HG03280 (cell line): ENCODE results near the gene EIF4H.
A peak's percentile ranks its signal among the peaks of the same experiment; 100 is the strongest.
"Not testable (repeated sequence)": the region's sequence is repeated elsewhere in the genome, so short reads cannot be mapped to it uniquely, and the experiment has no call there.

ENCODE experiments used
- ATAC-seq: cut with Tn5 transposase; IDR thresholded peaks from one replicate; pipeline ENCODE4 v1.9.1; 2021; ENCODE audit warnings: mild to moderate bottlenecking, moderate library complexity; ENCODE audit not compliant: unreplicated experiment

The EIF4H gene

GRCh38 chr7:74223711-74224510, 49.8 kb downstream of the EIF4H start:
- ATAC-seq: no peak

- no peak for ATAC-seq
Observed at GRCh38 chr7:74224511-74224832, 50.3 kb downstream of the EIF4H start.

GRCh38 chr7:74224907-74225306, 50.8 kb downstream of the EIF4H start:
- not testable (repeated sequence) for ATAC-seq

- no peak for ATAC-seq
Observed at GRCh38 chr7:74225400-74225799, 51.2 kb downstream of the EIF4H start.

DNA sequence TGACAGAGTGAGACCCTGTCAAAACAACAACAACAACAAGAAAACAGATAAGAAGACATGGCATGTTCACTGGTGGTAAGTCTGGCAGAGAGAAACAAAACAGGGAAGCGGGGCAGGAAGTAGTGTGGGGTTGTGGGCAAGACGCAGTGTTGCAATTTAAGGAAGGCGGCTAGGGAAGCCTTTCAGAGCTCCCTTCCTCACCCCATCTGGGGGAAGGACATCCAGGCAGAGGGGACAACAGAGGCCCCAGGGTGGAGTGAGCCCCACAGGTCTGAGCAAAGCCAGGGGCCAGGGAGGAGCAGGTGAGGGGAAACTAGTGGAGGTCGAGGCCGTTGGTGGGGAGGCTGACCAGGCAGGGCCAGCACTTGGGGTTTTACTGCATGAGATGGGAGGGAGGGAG, 52.5 kb downstream of the EIF4H start:
- no peak for ATAC-seq

DNA sequence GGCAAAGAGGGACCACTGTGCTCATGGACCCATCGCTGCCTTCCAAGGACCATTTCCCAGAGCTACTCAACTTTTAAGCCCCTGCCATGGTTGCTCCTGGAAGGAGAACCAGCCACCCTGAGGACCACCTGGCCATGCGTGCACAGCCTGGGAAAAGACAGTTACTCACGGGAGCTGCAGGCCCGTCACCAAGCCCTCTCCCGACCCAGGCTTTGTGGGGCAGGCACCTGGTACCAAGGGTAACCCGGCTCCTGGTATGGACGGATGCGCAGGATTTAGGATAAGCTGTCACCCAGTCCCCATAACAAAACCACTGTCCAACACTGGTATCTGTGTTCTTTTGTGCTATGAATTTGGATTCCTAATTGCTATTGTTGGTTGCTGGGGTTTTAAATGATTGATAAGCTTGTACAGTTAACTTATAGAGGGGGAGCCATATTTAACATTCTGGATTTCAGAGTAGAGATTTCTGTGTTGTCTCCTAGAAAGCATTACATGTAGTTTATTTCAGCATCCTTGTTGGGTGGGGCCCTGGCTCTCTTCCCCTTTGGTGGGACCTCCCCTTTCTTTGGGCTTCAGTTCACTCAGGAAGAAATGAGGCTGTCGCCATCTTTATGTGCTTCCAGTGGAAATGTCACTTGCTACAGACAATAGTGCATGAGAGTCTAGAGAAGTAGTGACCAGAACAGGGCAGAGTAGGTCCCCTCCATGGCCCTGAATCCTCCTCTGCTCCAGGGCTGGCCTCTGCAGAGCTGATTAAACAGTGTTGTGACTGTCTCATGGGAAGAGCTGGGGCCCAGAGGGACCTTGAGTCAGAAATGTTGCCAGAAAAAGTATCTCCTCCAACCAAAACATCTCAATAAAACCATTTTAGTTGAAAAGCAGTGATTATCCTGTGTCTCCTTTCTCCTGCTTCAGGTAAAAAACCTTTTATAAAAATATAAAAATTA, 55.1 kb downstream of the EIF4H start:
- no peak for ATAC-seq

DNA sequence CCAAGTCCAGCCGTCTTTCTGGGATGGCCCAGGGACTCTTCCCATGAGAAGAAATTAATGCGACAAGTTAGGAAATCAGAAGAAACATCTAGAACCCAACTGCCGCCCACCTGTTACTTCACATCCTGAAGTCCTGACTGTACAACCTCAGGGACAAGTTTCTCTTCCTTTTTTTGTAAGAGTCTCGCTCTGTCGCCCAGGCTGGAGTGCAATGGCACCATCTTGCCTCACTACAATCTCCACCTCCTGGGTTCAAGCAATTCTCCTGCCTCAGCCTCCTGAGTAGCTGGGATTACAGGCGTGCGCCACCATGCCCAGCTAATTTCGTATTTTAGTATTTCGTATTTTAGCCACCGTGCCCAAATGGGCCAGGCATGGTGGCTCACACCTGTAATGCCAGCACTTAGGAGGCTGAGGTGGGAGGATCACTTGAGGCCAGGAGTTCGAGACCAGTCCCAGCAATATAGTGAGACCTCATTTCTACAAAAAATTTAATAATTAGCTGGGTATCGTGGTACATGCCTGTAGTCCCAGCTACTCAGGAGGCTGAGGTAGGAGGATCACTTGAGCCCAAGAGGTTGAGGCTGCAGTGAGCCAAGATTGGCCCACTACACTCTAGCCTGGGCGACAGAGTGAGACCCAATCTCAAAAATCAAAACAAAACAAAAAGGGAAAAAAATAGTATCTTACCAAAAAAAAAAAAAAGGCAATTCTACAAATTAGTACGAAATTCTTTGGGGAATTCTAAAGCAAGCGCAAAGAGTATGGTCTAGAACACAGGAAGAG, 56.5 kb downstream of the EIF4H start:
- no peak for ATAC-seq

DNA sequence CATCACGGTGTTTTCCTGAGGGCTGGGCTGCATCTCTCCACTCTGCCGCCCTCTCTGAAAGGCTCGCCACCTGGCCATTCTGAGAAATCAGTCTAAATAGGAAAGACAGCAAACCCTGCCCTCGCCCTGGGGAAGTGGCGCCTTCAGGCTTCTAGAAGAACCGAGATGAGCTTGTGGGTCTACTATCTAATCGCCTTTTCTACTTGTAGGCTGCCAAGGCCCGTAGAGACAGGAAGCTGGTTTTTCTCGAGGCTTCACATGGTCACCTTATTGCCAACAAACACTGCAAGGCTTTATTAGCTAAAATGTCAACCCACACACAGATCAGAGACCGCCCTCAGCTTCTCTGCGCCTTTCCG, 57.1 kb downstream of the EIF4H start:
- peak; percentile 69 for ATAC-seq

DNA sequence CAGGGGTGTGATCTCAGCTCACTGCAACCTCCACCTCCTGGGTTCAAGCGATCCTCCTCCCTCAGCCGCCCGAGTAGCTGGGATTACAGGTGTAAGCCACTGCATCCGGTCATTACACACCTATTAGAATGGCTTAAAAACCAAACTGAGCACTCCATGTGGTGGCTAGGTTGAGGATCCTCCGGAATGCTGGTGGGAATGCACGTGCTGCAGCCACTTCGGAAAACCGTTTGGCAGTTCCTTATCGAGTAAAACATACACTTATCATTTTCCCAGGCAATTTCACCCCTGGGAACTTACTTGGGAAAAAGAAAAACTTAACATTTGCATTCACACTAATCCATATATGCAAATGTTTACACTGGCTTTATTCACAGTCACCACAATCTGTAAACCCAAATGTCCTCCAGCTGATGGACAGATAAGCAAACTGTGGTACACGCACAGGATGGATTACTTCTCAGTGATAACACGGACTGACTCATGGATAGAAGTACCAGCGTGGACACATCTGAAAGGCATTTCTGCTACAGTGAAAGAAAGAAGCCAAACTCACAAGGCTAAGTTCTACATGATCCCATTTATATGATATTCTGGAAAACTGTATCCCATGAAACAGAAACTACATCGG, 59.6 kb downstream of the EIF4H start:
- no peak for ATAC-seq

GRCh38 chr7:74235518-74236268, 61.5 kb downstream of the EIF4H start:
- no peak for ATAC-seq

GRCh38 chr7:74236284-74236683, 62.1 kb downstream of the EIF4H start:
- no peak for ATAC-seq

DNA sequence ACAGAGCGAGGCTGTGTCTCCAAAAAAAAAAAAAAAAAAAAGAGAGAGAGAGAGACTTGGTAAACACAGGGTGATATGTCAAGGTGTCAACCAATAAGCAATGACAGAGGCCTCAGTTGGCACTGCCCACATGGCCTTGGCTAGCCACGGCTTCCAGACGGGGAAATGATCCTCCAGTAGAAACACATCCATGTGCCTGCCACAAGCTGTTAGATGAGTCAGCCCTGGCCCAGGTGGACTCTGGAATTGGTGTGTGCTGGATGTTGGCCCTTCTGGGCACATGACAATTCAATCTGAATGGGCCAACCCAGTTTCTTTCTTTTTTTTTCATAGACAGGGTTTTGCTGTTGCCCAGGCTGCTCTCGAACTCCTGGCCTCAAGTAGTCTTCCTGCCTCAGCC, 66.3 kb downstream of the EIF4H start:
- ATAC-seq: no peak

DNA sequence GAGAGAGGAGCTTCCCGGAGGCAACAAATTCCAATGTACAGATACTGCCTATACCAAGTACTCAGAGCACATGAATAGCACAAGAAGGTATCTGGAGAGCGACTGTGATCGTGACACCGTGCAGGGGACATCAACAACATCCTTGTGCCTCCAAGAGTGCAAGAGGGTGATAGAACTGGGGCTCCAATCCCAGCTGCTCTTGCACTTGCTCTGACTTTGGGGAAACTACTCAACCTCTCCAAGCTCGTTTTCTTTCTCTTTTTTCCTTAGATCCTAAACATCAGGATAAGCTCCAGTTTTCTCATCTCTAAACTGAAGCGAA, 67.9 kb downstream of the EIF4H start:
- ATAC-seq: no peak

- ATAC-seq: no peak
Observed at GRCh38 chr7:74246497-74246896, 72.3 kb downstream of the EIF4H start.
